Measurements from ENCODE around the gene RNASE3. TPM values are rescaled to one million over a fixed set of nuclear protein-coding genes. Genes with fewer than 3 reads are reported as not detected.

Gene RNASE3
- total and polyA plus RNA-seq, 2 donors (not counting 3 experiments of a cell fraction or from before 2014, with no cell fraction given): not detected

DNA sequence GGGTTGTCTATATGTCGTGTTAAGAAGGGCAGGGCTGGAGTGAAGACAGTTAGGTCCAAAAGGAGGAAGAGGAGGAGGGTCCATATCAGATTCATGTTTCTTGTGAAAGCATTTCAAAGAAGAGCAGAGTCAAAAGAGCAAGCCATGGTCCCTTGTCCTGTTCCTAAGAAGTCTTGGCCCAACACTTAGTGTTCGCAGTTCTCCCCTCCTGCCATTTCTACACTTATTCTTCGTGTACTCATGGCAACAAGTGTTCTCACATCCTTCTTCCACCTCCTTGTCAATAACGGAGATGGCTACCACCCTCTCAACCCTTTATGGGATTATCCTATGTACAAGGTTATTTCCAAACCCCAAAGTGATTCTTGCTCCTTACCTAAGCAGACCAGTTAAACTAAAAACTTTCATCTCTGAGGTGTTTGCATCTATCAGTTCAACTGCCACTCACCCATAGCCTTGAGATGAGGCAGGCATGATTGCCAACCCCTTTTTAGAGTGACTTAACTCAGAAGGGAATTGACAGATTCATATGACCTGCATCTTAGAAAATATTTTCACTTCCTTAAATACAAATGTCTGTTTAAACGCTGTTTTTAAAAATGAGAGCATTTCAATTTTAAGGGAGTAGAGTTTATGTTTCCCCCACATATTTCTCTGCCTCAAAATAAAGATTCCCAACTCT lies 44.3 kb downstream of the RNASE3 start:
- Histone ChIP-seq H2AFZ (ENCODE audit: low read depth, low read length) (no peak overlapping the region), H3K4me3 (replicated peaks in 1 of 3; ENCODE audit: insufficient read depth in 1 of 3, low read depth in 1 of 3, low read length in 3 of 3) (no peak overlapping the region), H3K27ac (ENCODE audit: insufficient read depth, low read depth, low read length) (no peak overlapping the region), H3K36me3 (ENCODE audit: control insufficient read depth in 2 of 2, extremely low read depth in 1 of 2, insufficient read depth in 2 of 2, low read length in 2 of 2) (no peaks in the 10 kb centered on the region), H3K79me2 (ENCODE audit: control insufficient read depth, insufficient read depth, low read length) (no peaks in the 10 kb centered on the region), H3K27me3 (ENCODE audit: control insufficient read depth in 2 of 2, insufficient read depth in 2 of 2, low read length in 2 of 2) (peaks cover under 1 to 2% of the 10 kb centered on the region in 2 experiments), H3K9ac (replicated peaks; ENCODE audit: extremely low read depth, insufficient read depth, low read length) (no peak overlapping the region), H3K9me1 (replicated peaks; ENCODE audit: control insufficient read depth, extremely low read depth, insufficient read depth, low read length) (no peaks in the 10 kb centered on the region), H4K20me1 (replicated peaks; ENCODE audit: control insufficient read depth, extremely low read depth, insufficient read depth, low read length) (no peaks in the 10 kb centered on the region), H3K9me3 (replicated peaks; ENCODE audit: control insufficient read depth, insufficient read depth, low read length) (no peaks in the 10 kb centered on the region), H3K4me2 (ENCODE audit: insufficient read depth, low read length) (no peak overlapping the region), H3K4me1 (ENCODE audit: control insufficient read depth, extremely low read depth, insufficient read depth, low read length) (no peaks in the 10 kb centered on the region)
- no peak for TF ChIP-seq FOS (IDR thresholded peaks at IDR 0.05; ENCODE audit: borderline replicate concordance, insufficient read depth, low read length)
- TF ChIP-seq GATA2 (IDR thresholded peaks at IDR 0.05; ENCODE audit: insufficient read depth, insufficient read length, low read depth, low read length): no peak
- TF ChIP-seq, protein P1, sequence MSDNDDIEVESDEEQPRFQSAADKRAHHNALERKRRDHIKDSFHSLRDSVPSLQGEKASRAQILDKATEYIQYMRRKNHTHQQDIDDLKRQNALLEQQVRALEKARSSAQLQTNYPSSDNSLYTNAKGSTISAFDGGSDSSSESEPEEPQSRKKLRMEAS (IDR thresholded peaks at IDR 0.05; ENCODE audit: insufficient read depth, insufficient read length): no peak
- no peak for TF ChIP-seq POLR2AphosphoS5 (IDR thresholded peaks at IDR 0.05; ENCODE audit: insufficient read depth, low read depth, low read length)
- no peak for TF ChIP-seq EZH2 (IDR thresholded peaks at IDR 0.05; ENCODE audit: borderline replicate concordance, low read depth, low read length, severe bottlenecking)
- no peak for TF ChIP-seq JUN (IDR thresholded peaks at IDR 0.05; ENCODE audit: borderline replicate concordance, insufficient read depth, insufficient read length, low read depth)
- TF ChIP-seq, protein P2, sequence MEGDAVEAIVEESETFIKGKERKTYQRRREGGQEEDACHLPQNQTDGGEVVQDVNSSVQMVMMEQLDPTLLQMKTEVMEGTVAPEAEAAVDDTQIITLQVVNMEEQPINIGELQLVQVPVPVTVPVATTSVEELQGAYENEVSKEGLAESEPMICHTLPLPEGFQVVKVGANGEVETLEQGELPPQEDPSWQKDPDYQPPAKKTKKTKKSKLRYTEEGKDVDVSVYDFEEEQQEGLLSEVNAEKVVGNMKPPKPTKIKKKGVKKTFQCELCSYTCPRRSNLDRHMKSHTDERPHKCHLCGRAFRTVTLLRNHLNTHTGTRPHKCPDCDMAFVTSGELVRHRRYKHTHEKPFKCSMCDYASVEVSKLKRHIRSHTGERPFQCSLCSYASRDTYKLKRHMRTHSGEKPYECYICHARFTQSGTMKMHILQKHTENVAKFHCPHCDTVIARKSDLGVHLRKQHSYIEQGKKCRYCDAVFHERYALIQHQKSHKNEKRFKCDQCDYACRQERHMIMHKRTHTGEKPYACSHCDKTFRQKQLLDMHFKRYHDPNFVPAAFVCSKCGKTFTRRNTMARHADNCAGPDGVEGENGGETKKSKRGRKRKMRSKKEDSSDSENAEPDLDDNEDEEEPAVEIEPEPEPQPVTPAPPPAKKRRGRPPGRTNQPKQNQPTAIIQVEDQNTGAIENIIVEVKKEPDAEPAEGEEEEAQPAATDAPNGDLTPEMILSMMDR (IDR thresholded peaks at IDR 0.05; ENCODE audit: extremely low read depth in 1 of 2, insufficient read depth in 1 of 2, low read depth in 1 of 2, low read length in 2 of 2): no peak
- TF ChIP-seq POLR2A (IDR thresholded peaks at IDR 0.05; ENCODE audit: low read depth, low read length): no peak
- no peak for TF ChIP-seq MYC (IDR thresholded peaks at IDR 0.05; ENCODE audit: low read depth, low read length)
- FAIRE-seq (peak; percentile 12), DNase-seq (ENCODE audit: low read depth, low spot score) (no peak)
- BruUV-seq (replicated peaks): no TSS peak
- intact Hi-C loops (cut with micrococcal nuclease) (loop anchor here (10.0 kb wide), 1 partner anchor 81 kb away; no protein-coding TSS in a partner anchor), dilution Hi-C loops (cut with MboI; ENCODE audit: extremely low pct_ligation_motif_present, low sequenced_read_pairs) (no loop called here)
- ChIA-PET POLR2A (no interaction called here), CTCF (interaction anchor here (0.6 kb wide), 1 partner anchor 36 kb away, joined by 3 read pairs; no protein-coding TSS in a partner anchor)

Other genes with a start within 250 kb of the RNASE3 start
- gene OR6S1, start 249.7 kb upstream of the RNASE3 start, total RNA-seq: not detected in 2 replicates
- not detected in 2 replicates for gene OR6S1, start 249.7 kb upstream of the RNASE3 start, polyA plus RNA-seq
- gene RNASE4, start 206.8 kb upstream of the RNASE3 start, total RNA-seq: 6.9 and 8.7 TPM in 2 replicates
- 27.4 and 35.1 TPM in 2 replicates for gene RNASE4, start 206.8 kb upstream of the RNASE3 start, polyA plus RNA-seq
- 5.7 and 6.2 TPM in 2 replicates for gene ANG, start 202.6 kb upstream of the RNASE3 start, total RNA-seq
- gene ANG, start 202.6 kb upstream of the RNASE3 start, polyA plus RNA-seq: 11.2 and 12.2 TPM in 2 replicates
- gene EDDM3A, start 145.5 kb upstream of the RNASE3 start, total RNA-seq: not detected in 2 replicates
- gene EDDM3A, start 145.5 kb upstream of the RNASE3 start, polyA plus RNA-seq: not detected in 2 replicates
- gene EDDM3B, start 123.0 kb upstream of the RNASE3 start, total RNA-seq: not detected in 2 replicates
- not detected in 2 replicates for gene EDDM3B, start 123.0 kb upstream of the RNASE3 start, polyA plus RNA-seq
- 0.33 TPM in 1 of 2 replicates, not detected in the other for gene RNASE6, start 110.1 kb upstream of the RNASE3 start, total RNA-seq
- 0.70 and 0.79 TPM in 2 replicates for gene RNASE6, start 110.1 kb upstream of the RNASE3 start, polyA plus RNA-seq
- 182 and 216 TPM in 2 replicates for gene RNASE1, start 88.5 kb upstream of the RNASE3 start, total RNA-seq
- gene RNASE1, start 88.5 kb upstream of the RNASE3 start, polyA plus RNA-seq: 909 and 1,090 TPM in 2 replicates
- gene RNASE2, start 64.1 kb downstream of the RNASE3 start, total RNA-seq: not detected in 2 replicates
- not detected in 2 replicates for gene RNASE2, start 64.1 kb downstream of the RNASE3 start, polyA plus RNA-seq
- 50.2 and 60.6 TPM in 2 replicates for gene METTL17, start 98.6 kb downstream of the RNASE3 start, total RNA-seq
- gene METTL17, start 98.6 kb downstream of the RNASE3 start, polyA plus RNA-seq: 81.5 and 90.6 TPM in 2 replicates
- gene SLC39A2, start 107.9 kb downstream of the RNASE3 start, total RNA-seq: not detected in 2 replicates
- gene SLC39A2, start 107.9 kb downstream of the RNASE3 start, polyA plus RNA-seq: 0.06 TPM in 1 of 2 replicates, not detected in the other
- not detected in 2 replicates for gene NDRG2, start 133.7 kb downstream of the RNASE3 start, total RNA-seq
- 0.37 and 0.54 TPM in 2 replicates for gene NDRG2, start 133.7 kb downstream of the RNASE3 start, polyA plus RNA-seq
- gene TPPP2, start 138.8 kb downstream of the RNASE3 start, total RNA-seq: not detected in 2 replicates
- not detected in 2 replicates for gene TPPP2, start 138.8 kb downstream of the RNASE3 start, polyA plus RNA-seq
- not detected in 2 replicates for gene RNASE13, start 143.4 kb downstream of the RNASE3 start, total RNA-seq
- not detected in 2 replicates for gene RNASE13, start 143.4 kb downstream of the RNASE3 start, polyA plus RNA-seq
- not detected in 2 replicates for gene RNASE7, start 151.0 kb downstream of the RNASE3 start, total RNA-seq
- gene RNASE7, start 151.0 kb downstream of the RNASE3 start, polyA plus RNA-seq: not detected in 2 replicates
- gene RNASE8, start 166.4 kb downstream of the RNASE3 start, total RNA-seq: not detected in 2 replicates
- not detected in 2 replicates for gene RNASE8, start 166.4 kb downstream of the RNASE3 start, polyA plus RNA-seq
- 1.9 and 2.6 TPM in 2 replicates for gene ARHGEF40, start 178.9 kb downstream of the RNASE3 start, total RNA-seq
- gene ARHGEF40, start 178.9 kb downstream of the RNASE3 start, polyA plus RNA-seq: 19.9 and 30.4 TPM in 2 replicates
- 12.8 and 15.2 TPM in 2 replicates for gene ZNF219, start 207.3 kb downstream of the RNASE3 start, total RNA-seq
- 13.2 and 21.2 TPM in 2 replicates for gene ZNF219, start 207.3 kb downstream of the RNASE3 start, polyA plus RNA-seq
- gene TMEM253, start 209.7 kb downstream of the RNASE3 start, total RNA-seq: not detected in 2 replicates
- 0.14 and 0.25 TPM in 2 replicates for gene TMEM253, start 209.7 kb downstream of the RNASE3 start, polyA plus RNA-seq